Skeletal muscle cell (primary cell): Measurements from ENCODE around the gene GABARAPL1.
"Not testable (repeated sequence)": the region's sequence is repeated elsewhere in the genome, so short reads cannot be mapped to it uniquely, and the experiment has no call there.

Experiments used
- DNase-seq: peaks from one replicate; pipeline ENCODE4 v3.0.0-alpha.2; 2010; ENCODE audit warnings: low read depth
- H3K4me3 ChIP-seq: 2 replicates; pipeline ENCODE4 v1.5.1; 2011; ENCODE audit warnings: low read depth, mild to moderate bottlenecking, control low read depth, low read length, moderate library complexity

Gene GABARAPL1

DNA sequence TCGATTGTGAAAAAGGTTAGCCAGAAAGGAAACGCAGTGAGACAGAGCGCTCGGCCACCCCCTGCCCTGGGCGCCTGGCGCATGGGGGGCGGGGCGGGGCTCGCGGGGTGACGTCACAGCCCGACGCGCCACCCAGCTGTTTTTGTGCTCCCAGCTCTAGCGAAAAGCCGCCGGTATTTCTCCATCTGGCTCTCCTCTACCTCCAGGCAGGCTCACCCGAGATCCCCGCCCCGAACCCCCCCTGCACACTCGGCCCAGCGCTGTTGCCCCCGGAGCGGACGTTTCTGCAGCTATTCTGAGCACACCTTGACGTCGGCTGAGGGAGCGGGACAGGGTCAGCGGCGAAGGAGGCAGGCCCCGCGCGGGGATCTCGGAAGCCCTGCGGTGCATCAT lies at the start of gene GABARAPL1:
Gene GABARAPL1, plus strand, starts transcription at position 139 of the 393 bp plus-strand sequence. Its CDS starts 253 bp downstream, at position 392.
- peak within 1 kb of the TSS; percentile 84 for H3K4me3 ChIP-seq
- DNase-seq, result peak; percentile 61

GRCh38 chr12:10163084-10163483 lies 49.6 kb upstream of the GABARAPL1 start:
- no peak overlapping the region for H3K4me3 ChIP-seq
- DNase-seq, result no peak

- H3K4me3 ChIP-seq, result no peak overlapping the region
- no peak for DNase-seq
Observed at GRCh38 chr12:10165421-10165820, 47.3 kb upstream of the GABARAPL1 start.

DNA sequence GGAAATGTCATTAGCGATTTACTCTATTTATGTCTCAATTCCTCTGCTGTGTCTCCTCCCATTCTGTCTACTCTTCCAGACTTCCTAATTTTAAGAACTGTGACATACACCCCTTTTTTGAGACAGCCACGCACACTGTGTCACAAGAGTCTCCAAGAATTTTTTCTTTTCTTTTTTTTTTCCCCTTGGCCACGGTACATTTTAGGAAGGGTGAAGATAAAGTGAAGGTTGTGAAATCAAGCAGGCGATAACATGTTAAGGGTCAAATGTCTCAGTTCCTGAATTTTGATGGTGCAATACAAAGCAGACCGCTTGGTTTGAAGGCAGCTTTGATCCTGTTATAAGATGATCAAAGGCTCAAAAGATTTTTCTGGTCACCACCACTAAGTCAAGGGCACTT lies 45.1 kb upstream of the GABARAPL1 start:
- no peak for DNase-seq
- no peak overlapping the region for H3K4me3 ChIP-seq

DNA sequence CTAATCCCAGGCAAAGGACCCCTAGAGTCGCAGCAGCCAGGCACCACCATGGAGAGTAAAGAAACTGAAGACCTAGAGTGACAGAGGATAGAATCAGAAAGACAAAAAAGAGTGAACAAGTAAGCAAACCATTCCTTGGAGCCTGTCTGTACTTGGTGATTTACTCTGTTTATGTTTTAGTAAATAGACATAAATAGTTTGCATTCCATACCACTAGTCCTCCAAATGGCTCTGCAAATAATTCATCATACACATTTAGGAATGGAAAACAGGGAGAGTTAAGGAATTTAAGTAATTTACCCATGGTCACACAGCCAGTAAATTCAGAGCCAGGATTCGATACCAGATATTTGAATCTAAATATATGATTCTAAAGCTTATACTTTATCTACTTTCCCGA lies 43.6 kb upstream of the GABARAPL1 start:
- no peak for DNase-seq
- no peak overlapping the region for H3K4me3 ChIP-seq

DNA sequence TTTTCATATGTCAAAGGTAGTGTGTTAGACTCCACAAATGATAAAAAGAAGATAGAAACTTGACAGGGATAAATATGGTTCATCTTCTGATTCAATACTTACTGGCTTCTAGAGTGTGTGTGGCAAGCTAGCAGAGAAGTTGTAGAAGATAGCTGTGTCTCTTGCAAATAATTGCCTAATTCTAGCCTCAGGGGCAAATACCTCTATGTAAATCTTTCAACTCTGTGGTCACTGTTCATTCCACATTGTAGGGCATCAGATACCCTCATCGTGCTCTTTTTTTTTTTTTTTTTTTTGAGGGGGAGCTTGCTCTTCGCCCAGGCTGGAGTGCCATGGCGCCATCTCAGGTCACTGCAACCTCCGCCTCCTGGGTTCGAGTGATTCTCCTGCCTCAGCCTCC lies 42.5 kb upstream of the GABARAPL1 start:
- DNase-seq, result no peak
- no peak overlapping the region for H3K4me3 ChIP-seq

- DNase-seq, result no peak
- H3K4me3 ChIP-seq, result no peak within 1 kb of the TSS
Observed at GRCh38 chr12:10171973-10172728, 40.5 kb upstream of the GABARAPL1 start, which contains the start of gene OLR1. OLR1 (minus strand) TSS chr12:10172132; CDS start chr12:10172077, 55 bp downstream.

- H3K4me3 ChIP-seq, result no peak overlapping the region
- DNase-seq, result no peak
Observed at GRCh38 chr12:10174986-10175614, 37.6 kb upstream of the GABARAPL1 start.

DNA sequence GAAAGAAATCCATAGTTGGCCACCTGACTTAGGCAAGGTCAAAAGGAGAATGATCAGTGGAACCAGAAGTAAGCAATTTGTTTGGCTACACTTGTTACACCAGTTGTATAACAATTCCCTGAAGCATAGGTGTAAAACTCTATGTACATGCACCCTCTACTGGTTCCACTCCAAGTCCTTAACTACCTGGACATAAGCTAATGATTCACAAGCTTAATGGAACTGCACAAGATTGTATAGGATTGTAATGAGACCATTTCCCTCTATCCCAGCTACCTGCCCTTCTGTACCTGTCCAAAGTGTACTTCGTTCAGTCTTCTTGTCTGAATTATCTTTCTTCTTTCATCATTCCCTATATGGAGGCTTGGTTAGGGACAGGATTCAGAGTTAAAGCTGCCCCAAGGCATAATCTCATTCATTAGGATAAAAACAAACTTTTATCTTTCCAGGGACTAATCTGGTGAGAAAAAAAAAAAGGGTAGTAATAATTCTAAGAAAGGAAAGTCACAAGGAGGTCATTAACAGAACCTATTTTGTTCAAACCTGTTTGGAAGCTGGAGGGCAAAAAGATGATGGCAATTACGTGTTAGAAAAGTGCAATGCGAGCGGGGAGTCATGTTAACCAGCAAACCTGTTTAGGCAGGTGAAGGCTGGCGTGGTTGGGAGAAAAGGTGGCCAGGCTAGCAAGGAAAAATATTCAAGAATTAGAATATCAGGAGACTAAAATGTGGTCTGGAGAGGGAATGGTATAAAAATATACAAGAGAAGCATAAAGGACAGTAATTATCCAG lies 36.6 kb upstream of the GABARAPL1 start:
- no peak for DNase-seq
- H3K4me3 ChIP-seq, result no peak overlapping the region

DNA sequence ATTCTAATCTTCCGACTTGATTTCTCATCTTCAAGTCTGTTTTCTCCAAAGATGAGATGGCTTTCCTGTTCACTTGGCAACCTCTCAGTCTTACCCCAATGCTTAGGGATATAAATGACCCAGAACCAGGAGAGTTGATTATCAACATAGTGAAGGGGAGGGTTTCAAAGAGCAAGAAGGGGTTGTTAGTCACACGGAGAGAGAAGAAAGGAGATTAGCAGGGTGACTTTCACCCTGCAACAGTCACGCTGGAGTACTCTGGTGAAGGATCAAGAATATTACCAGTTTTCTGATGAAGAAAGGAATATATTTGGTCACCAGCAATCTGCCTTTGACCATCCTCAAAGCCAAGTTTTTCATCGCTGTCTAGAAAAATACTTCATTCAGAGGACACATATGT lies 33.9 kb upstream of the GABARAPL1 start, which contains the start of gene TMEM52B:
Gene TMEM52B, plus strand, starts transcription at position 212 of the 400 bp plus-strand sequence. CDS start 543 bp downstream, outside the sequence.
- DNase-seq, result no peak
- no peak within 1 kb of the TSS for H3K4me3 ChIP-seq

DNA sequence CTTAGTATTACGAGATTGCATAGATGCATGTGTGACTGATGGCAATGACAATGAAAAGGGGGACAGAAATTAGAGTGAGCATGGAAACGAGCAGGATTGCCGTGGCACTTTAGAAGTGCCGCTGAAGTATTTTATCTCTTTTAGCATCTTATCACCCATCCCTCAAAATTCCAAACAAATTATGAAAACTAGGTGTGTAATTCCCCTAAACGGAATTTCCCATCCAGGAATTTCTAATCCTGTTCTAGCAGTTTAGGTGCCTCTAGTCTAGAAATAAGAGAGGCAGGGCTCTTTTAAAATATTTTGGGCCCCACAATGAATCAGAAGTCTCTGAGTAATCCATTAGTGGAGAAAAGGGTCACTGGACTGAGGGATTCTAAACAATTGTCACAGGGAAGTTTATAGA lies 32.9 kb upstream of the GABARAPL1 start:
- no peak overlapping the region for H3K4me3 ChIP-seq
- no peak for DNase-seq

- peak; percentile 77 for DNase-seq
- H3K4me3 ChIP-seq, result no peak overlapping the region
Observed at GRCh38 chr12:10182354-10183049, 30.2 kb upstream of the GABARAPL1 start.

DNA sequence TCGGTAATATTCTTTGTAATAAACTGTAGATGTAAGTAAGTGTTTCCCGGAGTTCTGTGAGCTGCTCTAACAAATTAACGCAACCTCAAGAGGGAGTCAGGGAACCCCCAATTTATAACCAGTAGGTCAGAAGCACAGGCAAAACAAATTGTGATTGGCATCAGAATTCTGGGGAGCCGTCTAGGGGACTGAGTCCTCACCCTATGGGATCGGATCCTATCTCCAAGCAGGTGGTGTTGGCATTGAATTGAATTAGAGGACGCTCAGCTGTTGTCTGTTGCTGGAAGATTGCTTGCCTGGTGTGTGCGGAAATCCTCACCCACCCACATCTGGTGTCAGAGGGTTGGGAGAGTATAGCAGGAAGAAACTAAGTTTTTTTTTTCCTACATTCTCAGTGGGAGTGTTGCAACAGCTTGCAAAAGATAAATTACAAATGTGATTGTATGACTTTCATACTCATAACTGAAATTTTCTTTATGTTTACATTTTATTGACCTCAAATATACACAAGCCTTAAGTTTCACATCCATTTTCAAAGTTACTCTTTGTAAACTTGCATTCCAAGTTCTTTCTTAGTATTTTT lies 28.3 kb upstream of the GABARAPL1 start:
- no peak overlapping the region for H3K4me3 ChIP-seq
- peak; percentile 16 for DNase-seq

GRCh38 chr12:10186299-10186698 lies 26.4 kb upstream of the GABARAPL1 start:
- no peak for DNase-seq
- H3K4me3 ChIP-seq, result no peak overlapping the region

GRCh38 chr12:10186958-10187357 lies 25.7 kb upstream of the GABARAPL1 start:
- H3K4me3 ChIP-seq, DNase-seq: not testable (repeated sequence)

- no peak for DNase-seq
Observed at GRCh38 chr12:10189653-10190052, 23.0 kb upstream of the GABARAPL1 start.

GRCh38 chr12:10190558-10191388 lies 21.9 kb upstream of the GABARAPL1 start:
- no peak overlapping the region for H3K4me3 ChIP-seq
- DNase-seq, result no peak

More at GRCh38 chr12:10189653-10190052, 23.0 kb upstream of the GABARAPL1 start:
- no peak overlapping the region for H3K4me3 ChIP-seq

DNA sequence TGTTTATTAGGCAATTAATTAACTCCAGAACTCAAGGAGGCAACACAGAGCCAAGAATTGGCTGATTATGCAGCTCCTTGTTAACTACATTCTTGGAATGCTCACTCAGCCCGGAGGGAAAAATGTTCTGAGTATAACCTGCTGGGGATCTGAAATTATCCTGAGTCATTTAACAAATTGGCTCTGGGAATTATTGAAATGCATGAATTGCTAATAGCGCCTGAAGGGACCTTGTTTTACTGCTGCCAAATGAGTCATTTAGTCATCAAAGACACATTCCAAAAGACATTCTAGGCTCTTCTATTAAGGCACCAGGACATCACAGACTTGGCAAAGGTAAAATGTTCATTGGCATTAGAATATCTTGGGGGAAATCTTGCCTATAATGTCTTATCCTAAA lies 20.8 kb upstream of the GABARAPL1 start:
- no peak for DNase-seq
- H3K4me3 ChIP-seq, result no peak overlapping the region
